Neural crest cell (in vitro differentiated cells): ENCODE data around the gene PLCH1. TPM values are rescaled to one million over a fixed set of nuclear protein-coding genes. Genes with fewer than 3 reads are reported as not detected.
A peak's percentile ranks its signal among the peaks of the same experiment; 100 is the strongest.

Experiments used
- DNase-seq: peaks from one replicate; pipeline ENCODE4 v3.0.0; 2021; ENCODE audit warnings: low read depth, mixed read lengths, low spot score
- H3K27ac Mint-ChIP-seq: one replicate; pipeline ENCODE4 v1.8.0; 2021; ENCODE audit warnings: mild to moderate bottlenecking, mixed read lengths; ENCODE audit not compliant: unreplicated experiment
- H3K27me3 Mint-ChIP-seq: 2 replicates; pipeline ENCODE4 v1.8.0; 2021; ENCODE audit warnings: low read depth, mild to moderate bottlenecking, mixed read lengths
- H3K36me3 Mint-ChIP-seq: 2 replicates; pipeline ENCODE4 v1.8.0; 2021; ENCODE audit warnings: low read depth, mild to moderate bottlenecking, mixed read lengths
- H3K4me1 Mint-ChIP-seq: 2 replicates; pipeline ENCODE4 v1.8.0; 2021; ENCODE audit warnings: mixed read lengths
- H3K4me3 Mint-ChIP-seq: one replicate; pipeline ENCODE4 v1.8.0; 2021; ENCODE audit warnings: mild to moderate bottlenecking, mixed read lengths
- H3K9me3 Mint-ChIP-seq: 2 replicates; pipeline ENCODE4 v1.8.0; 2021; ENCODE audit warnings: mixed read lengths
- total RNA-seq: library from RNA; stranded (reverse); gene quantifications from 2 replicates; pipeline ENCODE4 v1.2.1, GENCODE V29; 2021
- TF ChIP-seq, protein P1 (sequence below): fragments of 200-600 bp; sonication (generic); conservative IDR thresholded peaks from 2 replicates; pipeline ENCODE4 v1.5.0; 2021; ENCODE audit warnings: antibody characterized with exemption, mild to moderate bottlenecking

The PLCH1 gene
- total RNA-seq, 1 donor from 2014 or later: 22.4 TPM

DNA sequence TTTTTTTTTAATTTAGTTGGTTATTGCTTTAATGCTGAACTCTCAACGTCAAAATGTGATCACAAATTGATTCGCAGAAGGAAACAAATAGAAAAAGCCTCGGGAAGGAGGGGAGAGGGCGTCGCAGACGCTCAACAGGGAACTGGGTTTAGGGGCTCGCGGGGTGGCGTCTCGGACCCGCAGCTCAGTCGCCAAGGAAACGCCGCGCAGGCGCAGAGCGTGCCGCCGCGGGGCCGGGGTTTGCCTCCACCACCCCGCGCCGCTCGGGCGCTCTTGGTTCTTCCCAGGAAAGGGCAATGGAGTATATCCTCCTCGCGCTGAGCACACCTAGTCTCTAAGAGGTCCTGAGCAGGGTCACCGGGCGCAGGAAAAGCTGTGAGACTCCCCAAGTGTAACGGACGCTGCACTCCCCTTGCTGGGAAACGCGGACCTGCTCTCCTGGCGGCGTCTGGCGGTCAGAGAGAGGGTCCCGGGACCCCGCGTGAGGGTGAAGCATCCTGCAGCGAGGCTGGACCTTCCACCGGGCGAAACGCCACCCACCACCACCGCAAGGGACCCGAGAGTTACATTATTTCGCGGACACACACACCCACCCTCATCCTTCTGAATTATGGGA, 753 bp downstream of the PLCH1 start:
- H3K27me3 Mint-ChIP-seq: peaks cover 27% of the 10 kb centered on the region
- peak overlapping the region; percentile 99 for H3K4me3 Mint-ChIP-seq
- H3K4me1 Mint-ChIP-seq: peaks cover 75% of the 10 kb centered on the region
- peak; percentile 75 for DNase-seq
- H3K36me3 Mint-ChIP-seq: no peaks in the 10 kb centered on the region
- peak overlapping the region; percentile 94 for H3K27ac Mint-ChIP-seq
- TF ChIP-seq, protein P1, sequence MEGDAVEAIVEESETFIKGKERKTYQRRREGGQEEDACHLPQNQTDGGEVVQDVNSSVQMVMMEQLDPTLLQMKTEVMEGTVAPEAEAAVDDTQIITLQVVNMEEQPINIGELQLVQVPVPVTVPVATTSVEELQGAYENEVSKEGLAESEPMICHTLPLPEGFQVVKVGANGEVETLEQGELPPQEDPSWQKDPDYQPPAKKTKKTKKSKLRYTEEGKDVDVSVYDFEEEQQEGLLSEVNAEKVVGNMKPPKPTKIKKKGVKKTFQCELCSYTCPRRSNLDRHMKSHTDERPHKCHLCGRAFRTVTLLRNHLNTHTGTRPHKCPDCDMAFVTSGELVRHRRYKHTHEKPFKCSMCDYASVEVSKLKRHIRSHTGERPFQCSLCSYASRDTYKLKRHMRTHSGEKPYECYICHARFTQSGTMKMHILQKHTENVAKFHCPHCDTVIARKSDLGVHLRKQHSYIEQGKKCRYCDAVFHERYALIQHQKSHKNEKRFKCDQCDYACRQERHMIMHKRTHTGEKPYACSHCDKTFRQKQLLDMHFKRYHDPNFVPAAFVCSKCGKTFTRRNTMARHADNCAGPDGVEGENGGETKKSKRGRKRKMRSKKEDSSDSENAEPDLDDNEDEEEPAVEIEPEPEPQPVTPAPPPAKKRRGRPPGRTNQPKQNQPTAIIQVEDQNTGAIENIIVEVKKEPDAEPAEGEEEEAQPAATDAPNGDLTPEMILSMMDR: peak; percentile 12
- no peaks in the 10 kb centered on the region for H3K9me3 Mint-ChIP-seq

DNA sequence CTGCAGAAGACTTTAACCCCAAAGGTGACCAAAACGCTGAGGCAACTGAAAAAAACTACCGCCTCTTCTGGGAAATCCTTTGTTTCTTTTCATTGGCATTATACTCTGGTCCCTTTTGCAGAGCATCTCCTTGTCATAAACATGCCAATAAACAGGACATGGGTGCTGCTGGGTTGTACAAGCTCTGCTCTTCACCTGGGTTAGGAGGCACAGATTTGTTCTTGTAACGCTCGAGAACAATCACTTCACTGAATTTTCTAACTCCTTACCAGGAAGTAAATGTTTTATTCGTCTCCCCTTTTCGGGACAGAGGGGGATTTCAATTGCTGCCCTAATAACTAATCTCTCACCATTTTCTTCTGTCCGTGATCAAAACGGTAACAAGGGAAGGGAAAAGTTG, 1.3 kb downstream of the PLCH1 start:
- no peaks in the 10 kb centered on the region for H3K9me3 Mint-ChIP-seq
- TF ChIP-seq, protein P1: no peak
- peak overlapping the region; percentile 45 for H3K27ac Mint-ChIP-seq
- H3K4me1 Mint-ChIP-seq: peaks cover 73% of the 10 kb centered on the region
- H3K36me3 Mint-ChIP-seq: no peaks in the 10 kb centered on the region
- no peak for DNase-seq
- H3K27me3 Mint-ChIP-seq: peaks cover 27% of the 10 kb centered on the region
- peak overlapping the region; percentile 99 for H3K4me3 Mint-ChIP-seq

DNA sequence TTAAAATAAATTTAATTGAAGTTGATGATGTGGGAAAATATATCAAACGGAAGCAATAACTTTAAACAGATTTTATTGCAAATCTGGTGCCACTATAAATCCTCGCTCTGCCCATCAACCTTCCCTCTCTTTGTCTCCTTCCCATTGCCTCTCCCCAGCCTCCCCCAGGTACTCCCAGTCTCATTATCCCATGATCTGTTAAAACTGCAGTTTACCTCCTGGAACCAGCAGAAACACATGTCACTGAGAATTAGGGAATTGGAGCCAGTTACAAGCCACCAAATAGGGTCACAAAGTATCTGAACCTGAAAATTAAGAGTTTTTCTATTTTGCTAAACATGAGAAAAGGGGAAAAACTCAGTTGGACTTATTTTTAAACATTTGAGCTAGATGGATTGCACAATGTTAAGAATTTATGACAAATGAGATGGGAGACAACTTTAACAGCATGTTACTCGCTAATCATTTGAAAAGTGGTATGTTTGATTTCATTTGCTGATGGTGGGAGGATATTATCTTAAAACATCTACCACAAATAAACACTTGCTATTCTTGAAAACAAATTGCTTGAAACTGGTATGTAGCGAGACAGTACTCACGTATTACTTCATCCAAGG, 2.4 kb downstream of the PLCH1 start:
- Mint-ChIP-seq H3K9me3 (no peaks in the 10 kb centered on the region), H3K36me3 (no peaks in the 10 kb centered on the region), H3K4me1 (peaks cover 69% of the 10 kb centered on the region), H3K4me3 (peak overlapping the region; percentile 99), H3K27me3 (peaks cover 21% of the 10 kb centered on the region), H3K27ac (no peak overlapping the region)
- no peak for DNase-seq
- TF ChIP-seq, protein P1: no peak

DNA sequence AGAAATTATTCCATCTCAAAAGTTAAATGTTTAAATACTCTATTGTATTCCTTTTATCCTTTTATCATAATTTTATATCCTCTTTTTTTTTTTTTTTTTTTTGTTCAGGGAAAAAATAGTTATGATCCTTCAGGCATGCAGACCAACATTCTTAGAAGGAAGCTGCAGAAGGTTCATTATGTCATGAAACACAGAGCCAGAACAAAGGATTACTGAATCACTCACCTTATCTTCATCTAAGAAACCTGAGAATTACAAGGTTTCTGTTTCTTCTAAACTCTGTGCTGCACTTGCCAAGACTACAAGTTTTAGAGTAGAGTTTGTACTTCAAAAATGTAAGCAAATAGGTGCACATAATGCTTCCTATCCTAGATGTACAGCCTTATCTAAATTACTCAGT, 3.3 kb downstream of the PLCH1 start:
- Mint-ChIP-seq H3K27me3 (peaks cover 14% of the 10 kb centered on the region), H3K27ac (no peak overlapping the region), H3K4me3 (no peak overlapping the region), H3K4me1 (peaks cover 61% of the 10 kb centered on the region), H3K36me3 (no peaks in the 10 kb centered on the region), H3K9me3 (no peaks in the 10 kb centered on the region)
- TF ChIP-seq, protein P1: no peak
- DNase-seq: no peak

DNA sequence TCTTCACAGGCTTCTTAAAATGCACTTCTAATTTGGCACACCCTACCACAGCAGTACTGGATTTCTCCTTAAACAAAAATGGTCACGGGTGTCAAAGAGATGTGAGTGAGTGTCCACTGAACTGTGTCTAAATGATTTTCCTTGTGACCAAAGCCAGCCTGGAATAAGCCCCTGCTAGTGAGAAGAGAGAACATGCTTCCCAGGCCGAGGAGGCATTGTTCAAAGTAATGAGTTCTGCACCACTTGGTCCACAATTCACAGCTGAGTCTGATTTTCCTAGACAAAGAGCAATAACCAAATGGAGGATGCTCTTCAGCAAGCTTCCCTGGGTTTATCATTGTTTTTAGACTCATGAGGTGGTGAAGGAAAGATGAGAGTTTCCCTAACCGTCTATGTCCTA, 3.8 kb downstream of the PLCH1 start:
- peak overlapping the region; percentile 9 for H3K27ac Mint-ChIP-seq
- TF ChIP-seq, protein P1: no peak
- no peaks in the 10 kb centered on the region for H3K9me3 Mint-ChIP-seq
- peaks cover 12% of the 10 kb centered on the region for H3K27me3 Mint-ChIP-seq
- DNase-seq: no peak
- peaks cover 56% of the 10 kb centered on the region for H3K4me1 Mint-ChIP-seq
- no peaks in the 10 kb centered on the region for H3K36me3 Mint-ChIP-seq
- H3K4me3 Mint-ChIP-seq: peak overlapping the region; percentile 38
